Omental fat pad (tissue), 4 donors: Measurements from ENCODE around the gene TSPO. TPM values are rescaled to one million over a fixed set of nuclear protein-coding genes. Genes with fewer than 3 reads are reported as not detected.
A peak's percentile ranks its signal among the peaks of the same experiment; 100 is the strongest.
"Not testable (repeated sequence)": the region's sequence is repeated elsewhere in the genome, so short reads cannot be mapped to it uniquely, and the experiment has no call there.

Source experiments
- ATAC-seq: fragments of 150-250 bp; one replicate; pipeline ENCODE4 v1.9.1; 2016; ENCODE audit warnings: mild to moderate bottlenecking, moderate library complexity; ENCODE audit not compliant: low FRiP score
- DNase-seq: peaks from one replicate; pipeline ENCODE4 v3.0.0-alpha.2; 2019; ENCODE audit warnings: low spot score
- total RNA-seq, 4 donors: library from RNA; depleted of rRNA; stranded (reverse); fragments of >200 nt; gene quantifications; one replicate each; pipeline ENCODE4 v1.1.0, GENCODE V29; 2016
- TF ChIP-seq, protein P1 (sequence below), 3 donors: fragments of 450-650 bp; IDR thresholded peaks; one replicate each; pipeline ENCODE4 v1.5.1; 2016 to 2017; ENCODE audit warnings: antibody characterized with exemption in 3 of 3, mild to moderate bottlenecking in 3 of 3, moderate library complexity in 2 of 3

The TSPO gene
- total RNA-seq, result 100 to 1,000 TPM; 370 to 615 (median 577) TPM

DNA sequence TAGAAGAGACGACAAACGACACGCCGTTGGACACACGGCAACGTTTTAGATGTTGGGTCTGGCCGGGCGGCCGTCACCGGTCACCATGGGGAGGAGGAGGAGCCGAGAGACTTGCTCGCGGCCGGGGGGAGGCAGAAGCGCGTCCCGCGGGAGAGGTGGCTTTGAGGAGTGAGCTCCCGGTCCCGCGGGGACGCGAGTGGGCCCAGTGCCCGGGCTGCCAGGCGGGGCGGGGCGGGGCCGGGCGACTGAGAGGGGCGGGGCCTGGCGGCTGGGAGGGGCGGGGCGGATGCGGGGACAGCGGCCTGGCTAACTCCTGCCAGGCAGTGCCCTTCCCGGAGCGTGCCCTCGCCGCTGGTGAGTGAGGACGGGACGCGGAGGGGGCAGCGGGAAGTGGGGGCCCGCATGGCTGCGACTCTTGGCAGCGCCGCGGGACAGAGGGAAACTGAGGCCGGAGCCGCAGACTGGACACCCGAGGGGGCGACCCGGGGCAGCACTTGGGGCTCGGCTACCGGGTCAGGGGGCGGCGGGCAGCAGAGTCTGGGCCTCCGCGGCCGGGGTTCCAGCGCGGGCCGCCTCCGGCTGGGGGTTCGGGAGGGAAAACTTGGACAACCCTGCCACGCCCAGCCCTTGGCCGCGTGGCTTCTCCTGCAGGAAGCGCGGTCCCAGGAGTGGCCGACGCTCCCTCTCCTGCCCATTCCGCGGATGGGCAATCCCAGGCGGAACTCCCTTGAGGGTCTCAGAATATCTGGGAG is at the start of gene TSPO:
TSPO (plus strand) TSS at position 309 of the 752 bp plus-strand sequence. CDS start 7,680 bp downstream, outside the sequence.
- TF ChIP-seq, protein P1, sequence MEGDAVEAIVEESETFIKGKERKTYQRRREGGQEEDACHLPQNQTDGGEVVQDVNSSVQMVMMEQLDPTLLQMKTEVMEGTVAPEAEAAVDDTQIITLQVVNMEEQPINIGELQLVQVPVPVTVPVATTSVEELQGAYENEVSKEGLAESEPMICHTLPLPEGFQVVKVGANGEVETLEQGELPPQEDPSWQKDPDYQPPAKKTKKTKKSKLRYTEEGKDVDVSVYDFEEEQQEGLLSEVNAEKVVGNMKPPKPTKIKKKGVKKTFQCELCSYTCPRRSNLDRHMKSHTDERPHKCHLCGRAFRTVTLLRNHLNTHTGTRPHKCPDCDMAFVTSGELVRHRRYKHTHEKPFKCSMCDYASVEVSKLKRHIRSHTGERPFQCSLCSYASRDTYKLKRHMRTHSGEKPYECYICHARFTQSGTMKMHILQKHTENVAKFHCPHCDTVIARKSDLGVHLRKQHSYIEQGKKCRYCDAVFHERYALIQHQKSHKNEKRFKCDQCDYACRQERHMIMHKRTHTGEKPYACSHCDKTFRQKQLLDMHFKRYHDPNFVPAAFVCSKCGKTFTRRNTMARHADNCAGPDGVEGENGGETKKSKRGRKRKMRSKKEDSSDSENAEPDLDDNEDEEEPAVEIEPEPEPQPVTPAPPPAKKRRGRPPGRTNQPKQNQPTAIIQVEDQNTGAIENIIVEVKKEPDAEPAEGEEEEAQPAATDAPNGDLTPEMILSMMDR (IDR thresholded peaks at IDR 0.05), result no peak
- DNase-seq (no peak), ATAC-seq (peak; percentile 54)

DNA sequence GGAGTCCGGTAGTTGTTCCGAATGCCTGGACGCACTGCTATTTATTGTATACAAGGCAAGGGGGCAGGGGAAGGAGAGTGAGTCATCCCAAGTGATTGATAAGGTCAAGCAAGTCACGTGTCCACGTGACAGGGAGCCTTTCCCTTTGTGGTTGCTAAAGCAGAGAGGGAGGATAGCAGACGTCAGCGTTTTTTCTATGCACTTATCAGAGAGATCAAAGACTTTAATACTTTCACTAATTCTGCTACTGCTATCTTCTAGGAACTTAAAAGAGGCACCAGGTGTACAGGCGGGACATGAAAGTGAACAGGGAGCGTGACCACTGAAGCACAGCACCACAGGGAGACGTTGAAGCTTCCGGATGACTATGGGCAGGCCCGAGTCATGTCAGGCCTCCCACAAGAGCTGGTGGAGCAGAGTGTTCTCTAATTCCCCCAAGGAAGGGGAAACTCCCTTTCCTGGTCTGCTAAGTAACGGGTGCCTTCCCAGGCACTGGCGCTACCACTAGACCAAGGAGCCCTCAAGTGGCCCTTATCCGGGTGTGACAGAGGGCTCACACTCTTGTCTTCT is 47.2 kb upstream of the TSPO start:
- ATAC-seq (peak; percentile 88), DNase-seq (peak; percentile 45)

DNA sequence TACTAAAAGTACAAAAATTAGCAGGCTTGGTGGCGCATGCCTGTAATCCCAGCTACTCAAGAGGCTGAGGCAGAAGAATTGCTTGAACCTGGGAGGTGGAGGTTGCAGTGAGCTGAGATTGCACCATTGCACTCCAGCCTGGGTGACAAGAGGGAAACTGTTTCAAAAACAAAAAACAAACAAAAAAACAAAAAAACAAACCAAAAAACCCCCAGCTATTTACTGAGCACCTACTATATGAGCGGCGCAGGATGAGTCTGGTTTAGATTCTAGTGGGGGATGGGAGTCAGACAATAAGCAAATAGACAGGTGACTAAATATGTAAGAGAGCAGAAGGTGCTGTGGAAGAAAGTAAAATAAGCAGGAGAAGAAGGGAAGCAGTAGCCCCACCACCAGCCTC is 46.4 kb upstream of the TSPO start:
- ATAC-seq, DNase-seq: not testable (repeated sequence)

DNA sequence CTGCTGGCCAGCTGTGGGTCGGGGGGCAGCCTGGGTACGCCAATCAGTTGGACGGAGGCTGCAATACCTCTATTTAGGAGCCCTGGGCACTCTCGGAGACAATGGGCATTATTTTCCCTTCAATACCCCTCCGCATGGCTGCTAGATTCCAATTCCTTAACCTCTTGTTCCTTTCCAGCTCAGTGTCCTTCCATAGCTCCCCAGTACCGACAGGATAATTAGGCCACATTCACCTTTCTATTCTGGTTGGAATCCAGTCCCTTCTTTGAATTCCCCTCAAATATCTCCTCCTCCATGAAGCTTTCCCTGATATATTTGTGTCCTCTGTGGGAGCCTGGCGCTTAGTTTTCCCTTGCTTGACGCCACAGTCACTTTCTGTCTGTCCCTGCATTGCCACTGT is 45.1 kb upstream of the TSPO start:
- ATAC-seq (no peak), DNase-seq (no peak)
- TF ChIP-seq, protein P1 (IDR thresholded peaks at IDR 0.05), result no peak

DNA sequence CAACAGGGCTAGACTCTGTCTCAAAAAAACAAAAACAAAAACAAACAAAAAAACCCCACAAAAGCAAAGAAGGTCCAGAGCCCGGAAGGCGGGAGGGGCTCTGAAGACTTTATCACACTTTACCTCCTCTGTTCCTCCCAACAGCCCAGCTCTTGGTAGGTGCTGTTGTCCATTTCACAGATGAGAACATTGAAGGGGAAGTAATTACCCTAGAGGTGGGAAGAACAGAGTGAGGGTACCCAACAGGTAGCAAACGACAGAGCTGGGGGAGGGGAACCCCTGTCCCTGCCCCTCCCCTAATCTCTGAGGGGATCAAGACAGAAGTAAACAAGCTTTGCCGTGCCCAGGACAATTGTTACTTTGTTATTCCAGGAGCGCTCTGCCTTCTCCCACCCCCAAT is 41.8 kb upstream of the TSPO start:
- TF ChIP-seq, protein P1 (IDR thresholded peaks at IDR 0.05), result no peak
- DNase-seq (no peak), ATAC-seq (no peak)

DNA sequence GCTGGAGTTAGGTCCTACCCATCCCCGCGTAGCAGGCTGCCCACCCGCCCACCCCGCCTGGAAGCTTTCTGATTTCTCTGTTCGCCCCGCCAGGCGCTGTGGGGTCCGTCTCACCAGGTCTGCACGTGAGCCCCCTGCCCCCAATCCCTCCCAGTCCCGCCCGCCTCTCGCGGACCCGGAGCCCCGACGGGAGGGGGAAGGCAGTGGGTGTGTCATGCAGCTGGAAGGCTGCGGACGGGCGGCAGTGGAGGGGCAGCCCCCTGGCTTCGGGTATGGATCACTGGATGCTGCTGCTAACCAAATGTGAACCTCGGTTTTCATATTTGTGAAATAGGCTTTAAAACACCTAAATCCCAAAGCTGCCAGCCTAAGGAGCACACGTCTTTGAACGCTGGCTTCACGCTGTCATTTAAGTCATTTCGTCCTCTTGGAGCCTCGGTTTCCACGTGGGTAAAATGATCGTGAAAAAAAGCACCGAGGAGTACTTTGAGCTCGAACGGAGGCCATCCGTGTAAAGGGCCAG is 41.4 kb upstream of the TSPO start:
- TF ChIP-seq, protein P1 (IDR thresholded peaks at IDR 0.05), result no peak
- no peak for ATAC-seq
- no peak for DNase-seq

DNA sequence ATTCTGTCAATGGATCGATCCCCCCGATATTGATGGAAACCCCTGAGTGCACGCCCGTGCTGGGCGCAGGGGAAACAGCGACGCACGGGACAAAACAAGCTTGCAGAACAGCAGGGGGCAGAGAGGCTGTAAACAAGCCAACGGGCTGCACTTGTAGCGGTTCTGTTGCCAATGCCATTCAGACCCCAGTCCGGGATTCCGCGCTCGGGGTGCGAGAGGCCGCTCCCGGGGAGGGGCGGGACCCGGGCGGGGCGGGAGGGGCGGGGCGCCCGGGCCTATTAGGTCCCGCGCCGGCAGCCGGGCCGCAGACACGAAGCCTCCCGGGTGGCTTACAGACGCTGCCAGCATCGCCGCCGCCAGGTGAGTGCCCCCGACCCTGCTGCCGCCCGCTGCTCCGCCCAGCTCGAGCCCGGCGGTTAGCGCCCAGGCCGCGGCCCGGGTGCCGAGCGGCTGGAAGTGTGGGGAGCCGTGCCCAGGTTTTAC is 40.9 kb upstream of the TSPO start, which contains the start of gene BIK:
BIK (plus strand) TSS at position 307 of the 483 bp plus-strand sequence. CDS start 13,273 bp downstream, outside the sequence.
- TF ChIP-seq, protein P1 (IDR thresholded peaks at IDR 0.05), result no peak
- DNase-seq, result no peak
- peak; percentile 40 for ATAC-seq
